DMS153 treated with DMSO at 0.1 percent for 48 hours (cell line): ENCODE data around the gene FAM222A.

Source experiments
- DNase-seq: peaks from one replicate; lab custom pipeline; 2025; ENCODE audit not compliant: unreplicated experiment; lab: John Stamatoyannopoulos, UW

The FAM222A gene

GRCh38 chr12:109758426-109759420 is 45.1 kb downstream of the FAM222A start:
- DNase-seq: no peak

- DNase-seq: no peak
Measured at GRCh38 chr12:109759595-109759994, 46.0 kb downstream of the FAM222A start.

GRCh38 chr12:109760031-109760929 is 46.7 kb downstream of the FAM222A start:
- DNase-seq: no peak

- no peak for DNase-seq
Measured at GRCh38 chr12:109760930-109761921, 47.6 kb downstream of the FAM222A start.

- no peak for DNase-seq
Measured at GRCh38 chr12:109762071-109762672, 48.5 kb downstream of the FAM222A start.

- no peak for DNase-seq
Measured at GRCh38 chr12:109762673-109763191, 49.1 kb downstream of the FAM222A start.

GRCh38 chr12:109763201-109763841 is 49.7 kb downstream of the FAM222A start:
- DNase-seq: no peak

GRCh38 chr12:109764123-109764522 is 50.5 kb downstream of the FAM222A start:
- no peak for DNase-seq

- no peak for DNase-seq
Measured at GRCh38 chr12:109764776-109765445, 51.3 kb downstream of the FAM222A start.

- DNase-seq: no peak
Measured at GRCh38 chr12:109765446-109765810, 51.8 kb downstream of the FAM222A start.

- no peak for DNase-seq
Measured at GRCh38 chr12:109766251-109766778, 52.7 kb downstream of the FAM222A start.

GRCh38 chr12:109767456-109767855 is 53.8 kb downstream of the FAM222A start:
- no peak for DNase-seq

- DNase-seq: no peak
Measured at GRCh38 chr12:109767991-109768900, 54.6 kb downstream of the FAM222A start.

GRCh38 chr12:109768901-109769670 is 55.5 kb downstream of the FAM222A start:
- DNase-seq: no peak

GRCh38 chr12:109770104-109770860 is 56.7 kb downstream of the FAM222A start:
- no peak for DNase-seq
